ENCODE results near the gene JTB.

DNA sequence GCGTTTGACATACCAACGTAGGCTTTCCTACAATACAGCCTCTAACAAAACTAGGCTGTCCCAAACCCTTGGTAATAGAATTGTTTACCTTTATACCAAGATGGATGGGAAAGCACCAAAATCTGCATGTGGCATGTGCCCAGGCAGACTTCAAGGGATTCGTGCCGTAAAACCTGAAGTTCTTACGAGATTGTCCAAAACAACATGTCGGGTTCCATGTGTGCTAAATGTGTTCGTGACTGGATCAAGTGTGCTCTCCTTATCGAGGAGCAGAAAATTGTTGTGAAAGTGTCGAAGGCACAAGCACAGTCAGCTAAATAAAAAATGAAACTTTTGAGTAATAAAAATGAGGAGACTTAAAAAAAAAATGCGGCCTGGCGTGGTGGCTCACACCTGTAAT, 18.2 kb upstream of the JTB start:
- TF ChIP-seq, protein P1, sequence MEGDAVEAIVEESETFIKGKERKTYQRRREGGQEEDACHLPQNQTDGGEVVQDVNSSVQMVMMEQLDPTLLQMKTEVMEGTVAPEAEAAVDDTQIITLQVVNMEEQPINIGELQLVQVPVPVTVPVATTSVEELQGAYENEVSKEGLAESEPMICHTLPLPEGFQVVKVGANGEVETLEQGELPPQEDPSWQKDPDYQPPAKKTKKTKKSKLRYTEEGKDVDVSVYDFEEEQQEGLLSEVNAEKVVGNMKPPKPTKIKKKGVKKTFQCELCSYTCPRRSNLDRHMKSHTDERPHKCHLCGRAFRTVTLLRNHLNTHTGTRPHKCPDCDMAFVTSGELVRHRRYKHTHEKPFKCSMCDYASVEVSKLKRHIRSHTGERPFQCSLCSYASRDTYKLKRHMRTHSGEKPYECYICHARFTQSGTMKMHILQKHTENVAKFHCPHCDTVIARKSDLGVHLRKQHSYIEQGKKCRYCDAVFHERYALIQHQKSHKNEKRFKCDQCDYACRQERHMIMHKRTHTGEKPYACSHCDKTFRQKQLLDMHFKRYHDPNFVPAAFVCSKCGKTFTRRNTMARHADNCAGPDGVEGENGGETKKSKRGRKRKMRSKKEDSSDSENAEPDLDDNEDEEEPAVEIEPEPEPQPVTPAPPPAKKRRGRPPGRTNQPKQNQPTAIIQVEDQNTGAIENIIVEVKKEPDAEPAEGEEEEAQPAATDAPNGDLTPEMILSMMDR (IDR thresholded peaks at IDR 0.05), result no peak
- no peak for TF ChIP-seq POLR2A (IDR thresholded peaks at IDR 0.05)
